HepG2 (cell line): Measurements from ENCODE around the gene PRR19. TPM values are rescaled to one million over a fixed set of nuclear protein-coding genes. Genes with fewer than 3 reads are reported as not detected.

Experiments
- ATAC-seq: fragments of 200-7000 bp; cut with Tn5 transposase; 3 replicates; pipeline ENCODE4 v1.9.1; 2020; ENCODE audit warnings: mild to moderate bottlenecking, moderate library complexity
- BruUV-seq: library from RNA; stranded (reverse); fragments of 400-500 nt; replicated peaks from 2 replicates; lab custom pipeline; 2021; lab: Mats Ljungman, UMichigan
- CTCF ChIA-PET: fragments of 300-600 bp; formaldehyde crosslinking; extraction: SDS; loops from one replicate; lab custom pipeline; 2021; ENCODE audit warnings: low total read pairs, inconsistent platforms, low intra/inter-chr PET ratio; lab: Yijun Ruan, JAX
- POLR2A ChIA-PET: fragments of 350-600 bp; sonication (Branson Sonifier 250); formaldehyde crosslinking; loops from one replicate; lab custom pipeline; 2020; ENCODE audit warnings: antibody characterized with exemption, inconsistent platforms; lab: Yijun Ruan, JAX
- DNase-seq: peaks from one replicate; pipeline ENCODE4 v3.0.0-alpha.2; 2015; ENCODE audit warnings: low spot score
- FAIRE-seq: peaks from 3 replicates; lab custom pipeline; 2011; peaks lifted over from hg19 to GRCh38; lab: Jason Lieb, UNC
- H2AFZ ChIP-seq: one replicate; pipeline ENCODE4 v1.6.1; 2011; ENCODE audit warnings: low read length, inconsistent platforms
- H3K27ac ChIP-seq: fragments of 300-600 bp; 3 replicates; pipeline ENCODE4 v1.8.0; 2011; ENCODE audit warnings: mixed run types, mild to moderate bottlenecking, mixed read lengths, low read length, inconsistent platforms; ENCODE audit not compliant: insufficient read depth; ENCODE audit errors: extremely low read length
- H3K27me3 ChIP-seq, 2 experiments: fragments of 200-600 bp in 1 of 2; 2 replicates in 1 of 2; 3 replicates in 1 of 2; pipeline versions ENCODE4 v1.6.0 to v1.8.0; 2011; ENCODE audit warnings: low read length in 2 of 2, mild to moderate bottlenecking in 2 of 2, moderate library complexity in 2 of 2, inconsistent platforms in 1 of 2; ENCODE audit not compliant: insufficient read depth in 2 of 2, control insufficient read depth in 1 of 2
- H3K36me3 ChIP-seq, 2 experiments: fragments of 200-600 bp in 1 of 2; replicated peaks in 1 of 2; 2 replicates in 1 of 2; 3 replicates in 1 of 2; pipeline versions ENCODE4 v1.5.1 to v1.8.0; 2011; ENCODE audit warnings: low read length in 2 of 2, inconsistent platforms in 1 of 2; ENCODE audit not compliant: insufficient read depth in 2 of 2, control insufficient read depth in 1 of 2
- H3K4me1 ChIP-seq: 2 replicates; pipeline ENCODE4 v1.5.1; 2012; ENCODE audit warnings: low read length, inconsistent platforms; ENCODE audit not compliant: insufficient read depth
- H3K4me2 ChIP-seq: 2 replicates; pipeline ENCODE4 v1.6.0; 2011; ENCODE audit warnings: low read depth, low read length, inconsistent platforms
- H3K4me3 ChIP-seq, 3 experiments: fragments of 200-600 bp in 1 of 3; sonication (generic), shearing (Covaris generic) in 1 of 3; replicated peaks in 1 of 3; 2 replicates each; pipeline ENCODE4 v1.5.1; 2011 to 2016; ENCODE audit warnings: low read length in 3 of 3, inconsistent platforms in 2 of 3, low read depth in 2 of 3, mild to moderate bottlenecking in 2 of 3, control low read depth in 1 of 3, mixed read lengths in 1 of 3; ENCODE audit not compliant: insufficient read depth in 1 of 3
- H3K79me2 ChIP-seq: one replicate; pipeline ENCODE4 v1.6.1; 2011; ENCODE audit warnings: low read length, inconsistent platforms; ENCODE audit not compliant: insufficient read depth
- H3K9ac ChIP-seq: 2 replicates; pipeline ENCODE4 v1.6.0; 2011; ENCODE audit warnings: mild to moderate bottlenecking, low read depth, low read length, inconsistent platforms; ENCODE audit not compliant: insufficient read depth
- H3K9me3 ChIP-seq: 2 replicates; pipeline ENCODE4 v1.5.1; 2012; ENCODE audit warnings: mild to moderate bottlenecking, low read length
- H4K20me1 ChIP-seq: 2 replicates; pipeline ENCODE4 v1.6.0; 2011; ENCODE audit warnings: inconsistent platforms, mild to moderate bottlenecking, low read length, moderate library complexity; ENCODE audit not compliant: insufficient read depth
- BHLHE40 ChIP-seq: IDR thresholded peaks from 2 replicates; pipeline ENCODE4 v1.6.1; 2011; ENCODE audit warnings: low read length, improper control_type of control experiment
- CENPX ChIP-seq: sonication (generic); formaldehyde crosslinking; IDR thresholded peaks from 2 replicates; pipeline ENCODE4 v1.9.0; 2021; ENCODE audit warnings: mild to moderate bottlenecking, missing genetic modification reagents, moderate library complexity
- FOXK2 ChIP-seq: fragments of 450-650 bp; IDR thresholded peaks from 2 replicates; pipeline ENCODE4 v1.6.1; 2016
- RORA ChIP-seq: sonication (generic); formaldehyde crosslinking; IDR thresholded peaks from 2 replicates; pipeline ENCODE4 v1.5.0; 2020; ENCODE audit warnings: mild to moderate bottlenecking, missing genetic modification reagents, moderate library complexity
- ZEB1 ChIP-seq: IDR thresholded peaks from 2 replicates; pipeline ENCODE4 v1.6.1; 2012; ENCODE audit warnings: mild to moderate bottlenecking, low read depth, inconsistent platforms; ENCODE audit not compliant: insufficient replicate concordance
- ZNF205 ChIP-seq: IDR thresholded peaks from 2 replicates; pipeline ENCODE4 v1.6.1; 2018; ENCODE audit warnings: missing biosample characterization, missing genetic modification reagents
- ZNF382 ChIP-seq: sonication (generic); formaldehyde crosslinking; IDR thresholded peaks from 2 replicates; pipeline ENCODE4 v1.5.0; 2020; ENCODE audit warnings: missing genetic modification reagents, mild to moderate bottlenecking, borderline replicate concordance
- ZNF724P ChIP-seq: sonication (generic); formaldehyde crosslinking; IDR thresholded peaks from 2 replicates; pipeline ENCODE4 v1.8.0; 2022; ENCODE audit warnings: missing genetic modification reagents, borderline replicate concordance
- WGBS: methylation state at CpG from one replicate; pipeline ENCODE4 v1.1.6; 2017; ENCODE audit warnings: low lambda C conversion rate; 5-methylcytosine and 5-hydroxymethylcytosine counted together
- in situ Hi-C: cut with HindIII; loops from 2 replicates; pipeline ENCODE4 v1.10.0; 2017; ENCODE audit warnings: low pct_unique_long_range_greater_than_20kb; ENCODE audit not compliant: extremely low pct_ligation_motif_present
- intact Hi-C: fragments of 100-400 bp; cut with micrococcal nuclease; formaldehyde crosslinking; loops from one replicate; pipeline ENCODE4 v1.10.0; 2022; ENCODE audit not compliant: unreplicated experiment
- polyA plus RNA-seq, 8 experiments: library from polyadenylated mRNA; depleted of rRNA in 3 of 8; stranded (reverse) in 7 of 8; unstranded in 1 of 8; fragments of >200 nt; fragmentation: Illumina TruSeq in 4 of 8; extraction: Trizol in 4 of 8; gene quantifications; 2 replicates each; pipeline versions ENCODE4 v1.2.1 to v1.2.3, GENCODE V29; 2011 to 2016; ENCODE audit warnings: low read depth in 4 of 8, missing spikeins in 1 of 8, mixed read lengths in 1 of 8; ENCODE audit not compliant: insufficient read depth in 1 of 8
- total RNA-seq, 5 experiments: library from RNA; depleted of rRNA; stranded (reverse); fragments of >200 nt; fragmentation: Illumina TruSeq; extraction: Trizol; gene quantifications; 2 replicates each; pipeline ENCODE4 v1.2.3, GENCODE V29; 2016; ENCODE audit warnings: low read depth in 1 of 5
- TF ChIP-seq, protein P1 (sequence below): conservative IDR thresholded peaks from 2 replicates; pipeline ENCODE4 v1.6.1; 2018; ENCODE audit warnings: missing genetic modification reagents
- TF ChIP-seq, protein P2 (sequence below): IDR thresholded peaks from 2 replicates; pipeline ENCODE4 v1.6.1; 2012; ENCODE audit warnings: low read depth, low read length, improper control_type of control experiment
- TF ChIP-seq, protein P3 (sequence below): IDR thresholded peaks from 2 replicates; pipeline ENCODE4 v1.6.1; 2016; ENCODE audit warnings: low read depth, missing genetic modification reagents, missing compliant biosample characterization

PRR19 gene
- total and polyA plus RNA-seq, 2 of the 13 experiments (the other 11 are each of a cell fraction or from before 2014, with no cell fraction given) = 0.21 to 0.33 TPM

- no peak overlapping the region for H3K4me2 ChIP-seq
- TF ChIP-seq, protein P1, sequence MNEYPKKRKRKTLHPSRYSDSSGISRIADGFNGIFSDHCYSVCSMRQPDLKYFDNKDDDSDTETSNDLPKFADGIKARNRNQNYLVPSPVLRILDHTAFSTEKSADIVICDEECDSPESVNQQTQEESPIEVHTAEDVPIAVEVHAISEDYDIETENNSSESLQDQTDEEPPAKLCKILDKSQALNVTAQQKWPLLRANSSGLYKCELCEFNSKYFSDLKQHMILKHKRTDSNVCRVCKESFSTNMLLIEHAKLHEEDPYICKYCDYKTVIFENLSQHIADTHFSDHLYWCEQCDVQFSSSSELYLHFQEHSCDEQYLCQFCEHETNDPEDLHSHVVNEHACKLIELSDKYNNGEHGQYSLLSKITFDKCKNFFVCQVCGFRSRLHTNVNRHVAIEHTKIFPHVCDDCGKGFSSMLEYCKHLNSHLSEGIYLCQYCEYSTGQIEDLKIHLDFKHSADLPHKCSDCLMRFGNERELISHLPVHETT (CRISPR knock-in tag) = no peak
- no peak for TF ChIP-seq CENPX (CRISPR knock-in tag)
- TF ChIP-seq, protein P2, sequence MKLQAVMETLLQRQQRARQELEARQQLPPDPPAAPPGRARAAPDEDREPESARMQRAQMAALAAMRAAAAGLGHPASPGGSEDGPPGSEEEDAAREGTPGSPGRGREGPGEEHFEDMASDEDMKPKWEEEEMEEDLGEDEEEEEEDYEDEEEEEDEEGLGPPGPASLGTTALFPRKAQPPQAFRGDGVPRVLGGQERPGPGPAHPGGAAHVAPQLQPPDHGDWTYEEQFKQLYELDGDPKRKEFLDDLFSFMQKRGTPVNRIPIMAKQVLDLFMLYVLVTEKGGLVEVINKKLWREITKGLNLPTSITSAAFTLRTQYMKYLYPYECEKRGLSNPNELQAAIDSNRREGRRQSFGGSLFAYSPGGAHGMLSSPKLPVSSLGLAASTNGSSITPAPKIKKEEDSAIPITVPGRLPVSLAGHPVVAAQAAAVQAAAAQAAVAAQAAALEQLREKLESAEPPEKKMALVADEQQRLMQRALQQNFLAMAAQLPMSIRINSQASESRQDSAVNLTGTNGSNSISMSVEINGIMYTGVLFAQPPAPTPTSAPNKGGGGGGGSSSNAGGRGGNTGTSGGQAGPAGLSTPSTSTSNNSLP = no peak
- TF ChIP-seq, protein P3, sequence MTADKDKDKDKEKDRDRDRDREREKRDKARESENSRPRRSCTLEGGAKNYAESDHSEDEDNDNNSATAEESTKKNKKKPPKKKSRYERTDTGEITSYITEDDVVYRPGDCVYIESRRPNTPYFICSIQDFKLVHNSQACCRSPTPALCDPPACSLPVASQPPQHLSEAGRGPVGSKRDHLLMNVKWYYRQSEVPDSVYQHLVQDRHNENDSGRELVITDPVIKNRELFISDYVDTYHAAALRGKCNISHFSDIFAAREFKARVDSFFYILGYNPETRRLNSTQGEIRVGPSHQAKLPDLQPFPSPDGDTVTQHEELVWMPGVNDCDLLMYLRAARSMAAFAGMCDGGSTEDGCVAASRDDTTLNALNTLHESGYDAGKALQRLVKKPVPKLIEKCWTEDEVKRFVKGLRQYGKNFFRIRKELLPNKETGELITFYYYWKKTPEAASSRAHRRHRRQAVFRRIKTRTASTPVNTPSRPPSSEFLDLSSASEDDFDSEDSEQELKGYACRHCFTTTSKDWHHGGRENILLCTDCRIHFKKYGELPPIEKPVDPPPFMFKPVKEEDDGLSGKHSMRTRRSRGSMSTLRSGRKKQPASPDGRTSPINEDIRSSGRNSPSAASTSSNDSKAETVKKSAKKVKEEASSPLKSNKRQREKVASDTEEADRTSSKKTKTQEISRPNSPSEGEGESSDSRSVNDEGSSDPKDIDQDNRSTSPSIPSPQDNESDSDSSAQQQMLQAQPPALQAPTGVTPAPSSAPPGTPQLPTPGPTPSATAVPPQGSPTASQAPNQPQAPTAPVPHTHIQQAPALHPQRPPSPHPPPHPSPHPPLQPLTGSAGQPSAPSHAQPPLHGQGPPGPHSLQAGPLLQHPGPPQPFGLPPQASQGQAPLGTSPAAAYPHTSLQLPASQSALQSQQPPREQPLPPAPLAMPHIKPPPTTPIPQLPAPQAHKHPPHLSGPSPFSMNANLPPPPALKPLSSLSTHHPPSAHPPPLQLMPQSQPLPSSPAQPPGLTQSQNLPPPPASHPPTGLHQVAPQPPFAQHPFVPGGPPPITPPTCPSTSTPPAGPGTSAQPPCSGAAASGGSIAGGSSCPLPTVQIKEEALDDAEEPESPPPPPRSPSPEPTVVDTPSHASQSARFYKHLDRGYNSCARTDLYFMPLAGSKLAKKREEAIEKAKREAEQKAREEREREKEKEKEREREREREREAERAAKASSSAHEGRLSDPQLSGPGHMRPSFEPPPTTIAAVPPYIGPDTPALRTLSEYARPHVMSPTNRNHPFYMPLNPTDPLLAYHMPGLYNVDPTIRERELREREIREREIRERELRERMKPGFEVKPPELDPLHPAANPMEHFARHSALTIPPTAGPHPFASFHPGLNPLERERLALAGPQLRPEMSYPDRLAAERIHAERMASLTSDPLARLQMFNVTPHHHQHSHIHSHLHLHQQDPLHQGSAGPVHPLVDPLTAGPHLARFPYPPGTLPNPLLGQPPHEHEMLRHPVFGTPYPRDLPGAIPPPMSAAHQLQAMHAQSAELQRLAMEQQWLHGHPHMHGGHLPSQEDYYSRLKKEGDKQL = no peak
- TF ChIP-seq ZNF205 (CRISPR knock-in tag) = no peak
- TF ChIP-seq RORA (CRISPR knock-in tag) = no peak
- no peak for TF ChIP-seq ZNF724P (CRISPR knock-in tag)
- no peak for TF ChIP-seq ZNF382 (CRISPR knock-in tag)
- no peak for TF ChIP-seq ZEB1
- TF ChIP-seq FOXK2 = no peak
- TF ChIP-seq BHLHE40 = no peak
- no peaks in the 10 kb centered on the region for H3K79me2 ChIP-seq
- FAIRE-seq (no peak), DNase-seq (no peak), ATAC-seq (no peak)
- ChIA-PET CTCF (no interaction called here), POLR2A (no interaction called here)
- no peaks in the 10 kb centered on the region for H3K27me3 ChIP-seq
- H3K27ac ChIP-seq = no peak overlapping the region
- intact Hi-C loops (no loop called here), in situ Hi-C loops (no loop called here)
- 92% methylated on average over 15 of the region's 19 CpGs for WGBS
- no TSS peak for BruUV-seq
- peaks cover 6 to 23% of the 10 kb centered on the region in 2 experiments; a peak in 4 of 5 replicates for H3K36me3 ChIP-seq
- H2AFZ ChIP-seq = no peak overlapping the region
- H4K20me1 ChIP-seq = no peaks in the 10 kb centered on the region
- no peak overlapping the region for H3K4me3 ChIP-seq
- H3K9me3 ChIP-seq = no peaks in the 10 kb centered on the region
- no peak overlapping the region for H3K9ac ChIP-seq
- H3K4me1 ChIP-seq = peaks cover 12% of the 10 kb centered on the region
Observed at GRCh38 chr19:42335971-42336370, 34.0 kb downstream of the PRR19 start.
